SKM-1 (cell line): ENCODE data around the gene PRC1.
"Not testable (repeated sequence)": the region's sequence is repeated elsewhere in the genome, so short reads cannot be mapped to it uniquely, and the experiment has no call there.

Experiments
- DNase-seq: peaks from one replicate; lab custom pipeline; 2025; ENCODE audit not compliant: unreplicated experiment; lab: John Stamatoyannopoulos, UW

Gene PRC1

DNA sequence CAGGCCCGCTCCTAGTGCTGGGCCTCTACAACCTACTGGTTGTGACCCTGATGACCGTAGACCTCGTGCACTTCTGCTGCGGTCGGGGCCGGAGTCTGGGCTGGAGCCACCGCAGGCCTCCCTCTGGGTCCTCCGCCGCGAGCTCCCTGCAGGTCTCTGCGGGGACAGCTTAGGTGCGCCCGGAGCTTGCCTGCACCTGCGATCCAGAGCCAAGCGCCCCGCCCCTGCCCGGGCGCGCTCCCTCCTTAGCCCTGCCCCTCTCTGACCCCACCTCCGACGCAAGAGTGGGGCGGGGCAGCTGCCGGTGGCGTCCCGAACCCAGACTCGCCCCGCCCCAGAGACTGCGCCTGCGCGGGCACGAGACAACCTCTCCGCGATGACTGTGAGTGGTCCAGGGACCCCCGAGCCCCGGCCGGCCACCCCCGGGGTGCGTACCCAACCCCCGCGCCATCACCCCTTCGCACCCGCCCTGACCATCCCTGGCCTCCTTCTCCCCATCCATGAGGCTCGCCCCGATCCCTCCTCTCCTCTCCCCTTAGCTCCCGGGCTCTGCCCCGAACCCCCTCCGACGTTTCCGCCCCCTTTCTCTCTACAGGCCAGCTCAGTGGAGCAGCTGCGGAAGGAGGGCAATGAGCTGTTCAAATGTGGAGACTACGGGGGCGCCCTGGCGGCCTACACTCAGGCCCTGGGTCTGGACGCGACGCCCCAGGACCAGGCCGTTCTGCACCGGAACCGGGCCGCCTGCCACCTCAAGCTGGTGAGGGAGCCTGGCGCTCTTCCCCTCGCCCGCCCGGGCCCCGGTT, 59.2 kb downstream of the PRC1 start, which contains the start of gene UNC45A:
TSS of gene UNC45A (plus strand) at position 337 of the 803 bp plus-strand sequence. CDS start at position 377, 40 bp downstream.
- DNase-seq: peak; percentile 67

DNA sequence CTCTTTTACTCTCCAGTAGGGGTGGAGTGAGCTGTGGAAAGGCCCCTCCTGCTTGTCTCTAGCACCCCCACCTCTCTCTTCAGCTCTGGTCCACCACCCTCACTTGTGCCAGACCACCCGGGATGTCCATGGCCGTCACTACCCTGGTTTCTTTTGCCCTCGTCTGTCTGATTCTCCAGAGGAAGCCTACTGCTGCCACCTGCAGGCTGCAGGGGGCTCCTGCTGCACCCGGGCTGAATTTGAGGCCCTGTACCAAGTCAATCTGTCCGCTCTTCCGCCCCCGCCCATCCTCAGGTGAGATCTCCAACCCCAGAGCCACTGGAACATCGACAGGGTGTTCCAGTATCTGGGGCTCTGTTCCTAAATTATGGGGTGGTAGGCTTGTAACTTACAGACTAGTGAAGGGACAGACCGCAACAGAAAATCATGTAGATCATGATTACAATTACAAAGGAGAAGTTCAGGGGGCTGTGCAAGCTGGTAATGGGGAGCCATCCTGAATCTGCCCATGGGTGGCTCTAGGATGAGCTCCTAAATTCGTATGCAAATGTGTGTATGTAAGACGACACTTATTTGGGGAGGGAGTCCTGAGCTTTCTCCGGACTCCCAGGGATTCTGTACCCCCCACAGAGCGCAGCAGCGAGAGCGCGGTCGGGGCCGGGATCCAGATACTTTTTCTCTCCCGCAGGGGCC, 59.9 kb downstream of the PRC1 start:
- DNase-seq: peak; percentile 61

- DNase-seq: no peak
These were observed 61.0 kb downstream of the PRC1 start for GRCh38 chr15:90933301-90933700.

- DNase-seq: no peak
These were observed 61.7 kb downstream of the PRC1 start for GRCh38 chr15:90932660-90932991.

- peak; percentile 73 for DNase-seq
These were observed 62.3 kb downstream of the PRC1 start, which contains the start of gene HDDC3 for GRCh38 chr15:90931828-90932659. Gene HDDC3 (minus strand): TSS chr15:90932549. CDS start chr15:90932540, 9 bp downstream.

- no peak for DNase-seq
These were observed 62.8 kb downstream of the PRC1 start for GRCh38 chr15:90931575-90931827.

DNA sequence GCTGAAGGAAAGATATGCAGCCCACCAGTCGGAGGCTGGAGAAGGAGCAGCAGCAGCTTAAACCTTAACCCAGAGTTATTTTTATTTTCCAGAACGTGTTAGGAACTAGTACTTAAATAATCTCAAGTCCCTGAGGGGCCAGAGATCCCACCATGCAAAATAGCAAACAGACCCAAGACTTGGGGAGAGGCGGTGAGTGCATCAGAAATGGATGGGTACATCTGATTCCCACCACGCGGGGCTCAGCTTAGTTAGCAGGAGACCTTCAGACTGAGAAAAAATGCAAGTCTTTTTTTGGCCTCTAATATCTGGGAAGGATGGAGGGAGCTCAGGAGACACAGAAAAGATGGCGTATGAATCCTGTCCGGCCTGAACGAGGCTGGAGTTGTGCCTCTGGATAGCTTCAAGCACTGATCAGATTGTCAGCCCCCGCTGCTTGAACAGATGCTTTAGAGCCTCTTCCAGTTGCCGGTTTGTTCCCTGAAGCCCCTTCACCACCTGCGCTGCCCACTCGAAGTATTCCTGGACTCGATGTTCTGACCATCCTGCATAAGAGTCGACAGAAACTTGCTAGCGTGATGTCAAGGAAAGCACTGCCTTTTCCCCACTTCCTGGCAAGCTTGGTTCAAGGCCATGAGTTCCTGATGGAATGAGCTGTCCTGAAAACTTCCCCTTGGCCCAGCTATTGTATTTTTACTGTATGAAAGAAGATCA, 63.3 kb downstream of the PRC1 start:
- DNase-seq: no peak

DNA sequence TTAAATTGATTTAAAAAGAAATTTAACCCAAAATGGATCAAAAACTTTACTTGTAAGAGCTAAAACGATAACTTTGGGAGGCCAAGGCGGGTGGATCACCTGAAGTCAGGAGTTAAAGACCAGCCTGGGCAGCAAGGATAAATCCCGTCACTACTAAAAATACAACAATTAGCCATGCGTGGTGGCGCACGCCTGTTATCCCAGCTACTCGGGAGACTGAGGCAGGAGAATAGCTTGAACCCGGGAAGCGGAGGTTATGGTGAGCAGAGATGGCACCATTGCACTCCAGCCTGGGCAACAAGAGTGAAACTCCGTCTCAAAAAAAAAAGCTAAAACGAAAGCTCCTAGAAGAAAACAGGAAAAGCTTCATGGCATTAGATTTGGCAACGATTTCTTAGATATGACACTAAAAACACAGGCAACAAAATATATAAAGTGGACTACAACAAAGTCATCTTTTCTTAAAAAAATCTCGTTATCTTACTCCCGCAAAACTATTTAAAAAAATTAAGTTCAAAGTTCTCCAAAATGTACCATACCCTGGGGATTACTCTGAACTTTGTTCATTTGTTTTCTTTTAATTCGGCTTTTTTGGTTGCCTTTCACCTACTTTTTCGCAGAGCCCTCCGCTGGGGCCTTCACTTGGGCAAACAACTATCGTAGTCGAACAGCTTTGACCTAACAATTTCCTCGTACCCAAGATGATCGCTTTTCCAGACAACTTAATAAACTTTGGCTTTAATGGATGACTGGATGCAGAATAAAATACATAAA, 64.9 kb downstream of the PRC1 start:
- no peak for DNase-seq

DNA sequence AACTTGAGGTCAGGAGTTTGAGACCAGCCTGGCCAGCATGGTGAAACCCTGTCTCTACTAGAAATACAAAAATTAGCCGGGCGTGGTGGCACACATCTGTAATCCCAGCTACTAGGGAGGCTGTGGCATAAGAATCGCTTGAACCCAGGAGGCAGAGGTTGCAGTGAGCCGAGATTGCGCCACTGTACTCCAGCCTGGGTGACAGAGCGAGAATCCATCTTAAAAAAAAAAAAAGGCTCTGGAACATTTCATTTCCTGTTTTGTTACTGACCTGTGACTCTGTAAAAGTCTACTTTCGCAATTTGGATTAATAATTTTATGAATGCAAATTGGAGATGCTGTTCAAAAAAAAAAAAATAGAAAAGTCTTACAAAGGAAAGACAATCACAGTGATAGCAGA, 66.2 kb downstream of the PRC1 start:
- not testable (repeated sequence) for DNase-seq

GRCh38 chr15:90926766-90927165, 67.6 kb downstream of the PRC1 start:
- not testable (repeated sequence) for DNase-seq

DNA sequence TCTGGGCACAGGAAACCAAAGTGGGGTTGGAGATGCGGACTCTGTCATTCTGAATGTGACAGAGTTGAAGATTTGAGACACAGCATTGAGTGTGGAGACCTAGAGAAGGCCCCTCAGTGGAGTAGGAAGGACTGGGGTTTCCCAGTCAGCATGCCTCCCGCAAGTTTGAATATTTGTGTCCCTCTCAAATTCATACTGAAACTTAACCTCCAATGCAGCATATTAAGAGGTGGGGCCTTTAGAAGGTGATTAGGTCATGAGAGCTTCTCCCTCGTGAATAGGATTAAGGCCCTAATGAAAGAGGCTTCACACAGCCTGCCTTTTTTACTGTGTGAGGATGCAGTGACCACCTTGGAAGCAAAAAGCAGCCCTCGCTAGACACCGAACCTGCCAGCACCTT, 70.0 kb downstream of the PRC1 start:
- DNase-seq: no peak

GRCh38 chr15:90922712-90923322, 71.5 kb downstream of the PRC1 start:
- DNase-seq: not testable (repeated sequence)

GRCh38 chr15:90921887-90922286, 72.4 kb downstream of the PRC1 start:
- DNase-seq: no peak

DNA sequence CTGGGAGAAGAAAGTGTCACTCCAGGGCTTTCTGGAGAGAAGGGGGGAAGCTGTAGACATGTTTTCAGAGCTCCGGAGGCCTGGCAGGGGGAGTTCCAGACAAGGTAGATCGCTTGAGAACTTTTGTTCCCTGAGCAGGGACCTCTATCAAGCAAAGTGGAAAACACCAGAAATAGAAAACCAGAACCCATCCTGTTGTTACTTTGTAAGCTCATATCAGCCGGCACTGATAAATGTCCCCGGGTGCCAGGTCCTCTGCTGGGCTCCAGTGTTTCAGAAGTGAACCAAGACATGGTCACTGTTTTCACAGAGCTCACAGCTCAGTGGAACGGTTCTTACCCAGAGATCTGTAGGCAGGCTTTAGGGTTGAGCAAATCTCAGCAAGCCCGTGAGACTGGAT, 75.5 kb downstream of the PRC1 start:
- DNase-seq: no peak

DNA sequence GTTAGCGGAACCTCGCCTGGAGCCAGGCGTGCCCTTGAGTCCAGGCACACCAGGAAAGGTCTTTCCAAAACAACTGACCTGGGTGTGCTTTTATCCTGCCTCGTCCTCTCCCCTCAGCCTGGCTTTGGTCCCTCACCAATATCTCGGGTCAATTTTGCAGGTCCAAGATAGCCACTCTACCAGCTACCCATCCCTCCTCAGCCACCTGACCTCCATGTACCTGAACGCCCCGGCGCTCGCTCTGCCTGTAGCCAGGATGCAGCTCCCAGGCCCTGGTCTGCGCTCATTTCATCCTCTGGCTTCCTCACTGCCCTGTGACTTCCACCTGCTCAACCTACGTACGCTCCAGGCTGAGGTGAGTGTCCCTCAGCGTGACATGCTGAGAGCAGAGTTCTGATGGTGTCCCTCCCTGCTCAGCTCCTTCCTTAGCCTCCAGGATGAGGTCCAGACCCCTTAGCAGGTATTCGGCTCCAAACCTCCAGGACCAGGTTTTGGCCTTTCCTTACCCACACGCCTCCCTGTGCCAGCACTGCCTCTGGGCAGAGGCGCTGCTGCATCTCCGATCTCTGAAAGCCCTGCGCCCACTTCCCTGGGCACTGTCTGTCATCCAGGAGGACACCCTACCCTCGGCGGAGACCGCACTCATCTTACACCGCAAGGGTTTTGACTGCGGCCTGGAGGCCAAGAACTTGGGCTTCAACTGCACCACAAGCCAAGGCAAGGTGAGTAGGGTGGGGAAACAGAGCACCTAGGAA, 76.1 kb downstream of the PRC1 start:
- DNase-seq: no peak

DNA sequence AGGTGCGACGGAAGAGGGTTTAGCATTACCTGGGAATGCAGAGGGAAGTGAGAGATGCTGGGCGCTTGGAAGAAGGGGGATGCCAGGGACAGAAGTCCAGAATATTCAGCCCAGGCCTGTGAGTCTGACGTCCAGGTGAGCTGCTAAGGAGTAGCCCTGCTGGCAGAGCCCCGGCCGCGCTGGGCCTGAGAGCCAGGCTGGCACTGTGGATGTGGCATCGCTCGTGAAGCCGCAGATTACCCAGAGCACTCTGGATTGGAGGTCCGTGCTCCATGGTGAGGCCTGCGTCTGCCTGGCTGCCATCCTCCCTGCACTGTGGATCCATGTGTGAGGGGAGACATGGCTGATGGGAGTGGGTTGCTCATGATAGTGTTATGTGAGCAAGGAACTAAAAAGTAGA, 76.8 kb downstream of the PRC1 start:
- no peak for DNase-seq

GRCh38 chr15:90916461-90916860, 77.9 kb downstream of the PRC1 start:
- no peak for DNase-seq
